AG20443 (cell line): ENCODE measurements around the gene TMEM141.
"Not testable (repeated sequence)": the region's sequence is repeated elsewhere in the genome, so short reads cannot be mapped to it uniquely, and the experiment has no call there.

Experiments used
- DNase-seq: peaks from one replicate; pipeline ENCODE4 v3.0.0; 2012; ENCODE audit warnings: low spot score, mixed read lengths

Gene TMEM141

GRCh38 chr9:136833381-136834048, 42.4 kb downstream of the TMEM141 start:
- DNase-seq: not testable (repeated sequence)

DNA sequence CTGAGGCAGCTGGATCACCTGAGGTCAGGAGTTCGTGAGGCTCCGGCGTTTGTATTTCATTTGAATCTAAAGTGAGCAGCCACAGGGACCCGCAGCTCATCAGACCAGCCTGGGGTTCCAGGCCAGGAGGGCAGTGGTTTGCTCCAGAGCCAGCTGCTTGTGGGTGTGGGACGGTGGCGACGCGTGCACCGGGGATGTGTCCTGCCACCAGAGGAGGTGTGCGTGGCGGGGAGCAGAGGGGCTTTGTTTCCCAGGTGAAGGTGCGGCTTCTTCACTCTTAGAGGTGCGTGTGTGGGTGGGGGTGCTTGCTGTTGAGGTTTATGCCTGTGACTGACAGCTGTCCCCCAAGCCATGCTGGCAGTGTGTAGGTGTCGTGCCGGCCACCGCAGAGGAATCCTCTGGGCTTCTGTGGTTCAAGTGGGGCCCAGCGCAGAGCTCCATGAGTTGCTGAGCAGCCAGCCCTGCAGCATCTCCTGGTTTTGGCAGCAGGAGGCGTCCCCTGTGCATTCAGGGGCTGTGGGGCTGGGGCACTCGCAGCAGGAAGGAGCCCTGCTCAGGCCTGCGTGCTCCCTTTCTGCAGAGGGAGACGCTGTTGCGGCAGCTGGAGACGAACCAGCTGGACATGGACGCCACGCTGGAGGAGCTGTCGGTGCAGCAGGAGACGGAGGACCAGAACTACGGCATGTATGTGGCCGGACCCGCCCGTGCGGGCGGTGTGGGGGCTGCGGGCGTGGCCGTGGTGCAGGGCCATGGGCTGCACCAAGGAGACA, 44.2 kb downstream of the TMEM141 start:
- no peak for DNase-seq

DNA sequence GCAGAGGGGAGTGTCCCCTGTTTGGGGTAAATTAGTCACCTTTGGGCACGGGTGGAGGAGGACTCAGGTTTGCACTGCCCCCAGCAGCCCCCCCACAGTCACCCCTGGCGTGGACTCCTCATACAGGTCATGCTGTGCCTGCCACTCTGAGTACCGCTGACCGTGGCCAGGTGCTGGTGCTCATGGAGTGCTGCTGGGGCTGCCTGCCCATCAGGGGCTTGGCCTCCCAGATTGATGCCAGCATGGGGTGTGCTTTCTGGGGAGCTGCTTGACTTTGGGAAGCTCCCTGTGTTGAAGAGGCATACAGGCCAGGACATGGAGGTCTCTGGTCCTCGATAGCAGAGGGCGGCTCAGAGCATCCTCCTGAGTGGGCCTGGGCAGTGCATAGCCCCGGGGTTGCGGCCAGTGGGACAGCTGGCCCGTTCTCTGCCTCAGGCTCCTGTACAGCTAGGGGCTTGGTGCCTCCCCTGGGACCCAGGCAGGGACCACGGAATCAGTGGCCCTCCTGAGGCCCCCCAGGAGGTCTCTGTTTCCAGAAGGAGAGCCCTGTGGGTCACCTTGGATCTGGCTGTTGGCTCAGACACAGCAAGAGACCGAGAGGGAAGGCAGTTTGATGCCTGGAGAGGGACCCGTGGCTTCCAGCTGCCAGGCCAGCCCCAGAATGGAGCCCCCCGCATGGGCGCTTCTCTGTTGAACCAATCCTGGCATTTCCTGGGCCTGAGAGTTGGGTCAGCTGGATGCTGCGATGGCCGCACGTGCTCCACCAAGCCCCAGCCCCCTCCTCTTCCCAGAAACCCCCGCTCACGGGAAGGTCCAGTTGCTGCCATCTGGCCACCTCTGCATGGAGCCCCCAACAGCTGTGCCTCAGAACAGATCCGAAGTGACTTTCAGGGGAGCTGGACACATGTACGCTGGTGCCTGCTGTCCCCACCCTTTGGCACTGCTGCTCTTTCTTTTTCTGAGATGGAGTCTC, 45.1 kb downstream of the TMEM141 start:
- no peak for DNase-seq

- no peak for DNase-seq
Observed at GRCh38 chr9:136837146-136837855, 46.2 kb downstream of the TMEM141 start.

DNA sequence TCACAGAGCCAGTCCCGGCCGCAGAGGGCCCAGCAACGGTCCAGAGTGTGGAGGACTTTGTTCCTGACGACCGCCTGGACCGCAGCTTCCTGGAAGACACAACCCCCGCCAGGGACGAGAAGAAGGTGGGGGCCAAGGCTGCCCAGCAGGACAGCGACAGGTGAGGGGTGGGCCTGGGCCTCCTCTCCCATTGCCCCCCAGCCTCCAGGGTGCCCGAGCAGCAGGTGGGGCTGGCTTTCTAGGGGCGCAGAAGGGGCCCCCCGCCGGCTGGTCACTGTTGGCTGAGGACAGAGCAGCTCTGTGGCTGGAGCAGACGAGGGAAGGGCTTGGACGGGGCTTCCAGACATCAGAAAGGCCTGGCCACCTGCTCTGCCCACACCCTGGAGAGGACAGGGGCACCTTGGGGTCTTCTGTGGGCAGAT, 46.7 kb downstream of the TMEM141 start:
- not testable (repeated sequence) for DNase-seq

- no peak for DNase-seq
Observed at GRCh38 chr9:136838314-136839228, 47.4 kb downstream of the TMEM141 start.

- DNase-seq: no peak
Observed at GRCh38 chr9:136839229-136840139, 48.3 kb downstream of the TMEM141 start.

- no peak for DNase-seq
Observed at GRCh38 chr9:136840140-136840876, 49.2 kb downstream of the TMEM141 start.

GRCh38 chr9:136840877-136841645, 49.9 kb downstream of the TMEM141 start:
- peak; percentile 50 for DNase-seq

DNA sequence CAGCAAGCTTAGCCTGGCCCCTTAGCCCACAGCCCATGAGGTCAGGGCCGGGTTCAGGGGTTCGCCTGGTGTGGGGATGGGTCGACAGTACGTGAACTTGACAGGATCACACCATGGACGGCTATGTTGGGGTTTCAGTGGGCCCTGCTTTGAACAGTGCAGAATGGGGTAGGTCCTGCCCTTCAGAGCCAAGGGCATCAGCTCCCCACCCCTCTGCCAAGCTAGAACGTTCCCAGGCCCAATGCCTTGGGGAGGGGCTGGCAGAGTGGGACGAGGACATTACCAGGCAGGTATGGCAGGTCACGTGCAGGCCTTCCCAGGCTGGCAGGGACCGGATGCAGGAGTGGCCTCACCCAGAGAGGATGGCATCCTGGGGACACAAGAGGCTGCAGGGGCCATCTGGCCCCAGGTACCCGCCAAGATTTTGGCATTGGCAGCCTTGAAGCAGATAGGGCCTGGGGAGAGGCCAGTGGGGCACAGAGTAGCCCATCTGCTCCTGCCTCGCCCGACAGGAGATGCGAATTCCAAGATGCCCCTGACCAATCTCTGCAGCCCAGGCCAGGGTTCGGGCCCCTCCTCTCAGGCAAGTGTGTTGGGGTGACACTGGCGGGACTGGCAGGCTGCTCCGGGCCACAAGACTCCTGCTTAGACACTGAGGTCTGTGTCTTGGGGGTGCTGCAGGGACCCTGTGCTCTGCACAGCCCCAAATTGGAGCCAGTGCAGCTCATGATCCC, 50.7 kb downstream of the TMEM141 start:
- DNase-seq: not testable (repeated sequence)

DNA sequence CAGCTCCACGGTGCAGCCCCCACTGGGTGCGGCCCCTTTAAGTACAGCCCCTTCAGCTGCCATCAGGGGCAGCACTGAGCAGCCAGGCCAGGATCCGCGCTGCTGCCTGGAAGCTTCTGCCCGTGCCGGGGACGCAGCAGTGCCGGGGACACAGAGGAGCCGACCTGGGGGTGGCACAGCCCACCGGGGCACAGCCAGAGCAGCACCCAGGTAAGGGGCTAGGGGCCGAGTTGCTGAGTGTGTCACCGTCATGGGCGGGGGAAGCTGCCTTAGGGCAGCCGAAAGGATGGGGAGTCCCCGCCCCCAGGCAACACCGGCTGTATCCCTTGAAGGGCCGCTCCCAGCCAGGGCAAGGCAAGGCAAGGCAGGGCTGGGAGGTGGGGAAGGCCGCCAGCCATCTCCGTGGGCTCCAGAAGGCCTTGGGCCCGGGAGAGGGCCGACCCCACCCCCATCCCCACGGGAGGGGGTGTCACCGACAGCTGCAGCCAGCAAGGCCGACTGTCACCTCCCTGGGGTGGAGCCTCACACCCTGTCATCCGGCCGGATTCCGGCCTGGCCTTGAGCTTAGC, 51.3 kb downstream of the TMEM141 start, which contains the start of gene AJM1:
Gene AJM1, plus strand, starts transcription at position 99 of the 569 bp plus-strand sequence. CDS start 1,937 bp downstream, outside the sequence.
- peak; percentile 86 for DNase-seq
